IPS DF 4.7 (cell line): ENCODE measurements around the gene KRTAP19-1.

Source experiments
- DNase-seq: peaks from one replicate; pipeline ENCODE4 v3.0.0-alpha.2; 2013; ENCODE audit warnings: low spot score; ENCODE audit errors: extremely low read depth

Gene KRTAP19-1

DNA sequence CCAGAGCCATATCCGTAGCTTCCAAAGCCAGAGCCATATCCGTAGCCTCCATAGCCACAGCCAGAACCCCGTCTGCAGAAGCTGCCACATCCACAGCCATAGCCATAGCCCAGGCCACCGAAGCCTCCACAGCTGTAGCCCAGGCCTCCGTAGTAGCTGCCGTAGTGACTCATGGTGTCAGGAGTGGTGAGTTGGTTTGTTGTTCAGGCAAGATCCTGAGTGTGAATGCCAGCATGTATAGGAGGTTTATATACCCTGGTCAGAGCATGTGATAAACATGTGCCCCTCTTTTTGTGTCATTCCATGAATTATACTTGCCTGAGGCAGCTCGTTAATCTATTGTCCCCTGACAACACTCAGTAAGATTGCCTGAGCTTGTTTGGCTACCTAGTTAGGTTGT, at the start of gene KRTAP19-1:
Gene KRTAP19-1, minus strand, starts transcription at position 223 of the 400 bp plus-strand sequence. Its CDS starts 50 bp downstream, at position 173.
- no peak for DNase-seq

DNA sequence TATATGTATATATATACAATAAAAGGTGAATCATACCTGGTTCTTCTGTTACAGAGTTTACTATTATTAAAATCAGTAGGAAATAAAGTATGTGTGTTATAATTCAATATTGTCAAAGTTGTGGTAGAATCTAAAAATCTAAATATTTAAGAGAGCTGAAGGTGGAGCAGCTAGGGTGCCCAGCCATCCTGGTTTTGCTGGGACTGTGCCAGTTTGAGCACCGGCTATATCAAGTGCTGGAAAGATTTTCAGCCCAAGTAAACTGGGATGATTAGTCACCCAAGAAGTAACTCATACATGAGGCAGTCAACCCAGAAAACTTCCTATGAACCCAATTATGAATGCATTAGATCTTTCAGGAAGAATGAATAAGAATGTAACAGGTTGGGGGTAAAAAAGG, 38.7 kb upstream of the KRTAP19-1 start:
- no peak for DNase-seq

DNA sequence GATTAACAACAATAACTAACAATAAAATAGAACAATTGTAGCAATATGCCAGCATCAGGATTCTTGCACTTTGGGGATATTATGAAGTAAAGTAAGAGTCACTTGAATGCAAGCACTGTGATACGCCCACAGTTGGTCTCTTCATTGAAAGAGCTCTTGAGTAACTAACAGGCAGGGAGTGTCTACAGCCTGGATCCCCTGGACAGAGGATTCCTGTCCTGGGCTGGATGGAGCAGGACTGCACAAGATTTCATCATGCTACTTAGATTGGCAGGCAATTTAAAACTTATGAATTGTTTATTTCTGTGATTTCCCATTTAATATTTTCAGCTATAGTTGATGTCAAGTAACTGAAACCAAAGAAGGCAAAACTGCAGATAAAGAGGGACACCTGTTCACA, 35.5 kb upstream of the KRTAP19-1 start:
- no peak for DNase-seq

DNA sequence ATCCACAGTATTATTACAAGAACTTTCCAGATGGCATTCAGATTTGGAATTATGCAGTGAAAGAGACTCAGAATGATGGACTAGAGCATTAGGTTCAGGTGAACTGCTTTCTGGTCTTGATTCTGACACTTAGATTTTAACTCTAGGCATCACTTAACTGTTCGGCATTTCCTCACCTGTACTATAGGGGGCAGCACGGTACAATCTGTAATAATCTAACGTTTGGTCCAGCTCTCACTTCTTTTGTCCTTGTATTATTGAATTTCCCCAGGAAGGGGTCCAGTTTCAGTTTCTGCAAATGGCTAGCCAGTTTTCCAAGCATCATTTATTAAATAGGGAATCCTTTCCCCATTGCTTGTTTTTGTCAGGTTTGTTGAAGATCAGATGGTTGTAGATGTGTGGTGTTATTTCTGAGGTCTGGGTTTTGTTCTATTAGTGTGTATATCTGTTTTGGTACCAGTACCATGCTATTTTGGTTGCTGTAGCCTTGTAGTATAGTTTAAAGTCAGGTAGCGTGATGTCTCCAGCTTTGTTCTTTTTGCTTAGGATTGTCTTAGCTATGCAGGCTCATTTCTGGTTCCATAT, 25.5 kb upstream of the KRTAP19-1 start:
- DNase-seq: peak; percentile 5

DNA sequence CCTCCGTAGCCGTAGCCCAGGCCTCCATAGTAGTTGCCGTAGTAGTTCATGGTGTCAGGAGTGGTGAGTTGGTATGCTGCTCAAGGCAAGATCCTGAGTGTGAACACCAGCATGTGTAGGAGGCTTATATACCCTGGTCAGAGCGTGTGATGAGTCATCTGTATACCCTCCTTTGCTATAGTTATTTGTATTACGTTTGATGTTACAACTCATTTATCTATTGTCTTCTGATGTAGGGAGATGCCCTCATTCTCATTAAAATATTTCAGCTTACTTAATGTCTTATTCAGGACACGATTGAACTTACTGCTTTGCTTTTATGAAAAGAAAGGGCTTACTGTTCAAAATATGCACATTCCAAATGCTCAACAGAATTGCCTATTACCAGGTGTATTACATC, 21.9 kb upstream of the KRTAP19-1 start, which contains the start of gene KRTAP19-5:
Gene KRTAP19-5, minus strand, starts transcription at position 101 of the 400 bp plus-strand sequence. Its CDS starts 51 bp downstream, at position 50.
- DNase-seq: no peak

DNA sequence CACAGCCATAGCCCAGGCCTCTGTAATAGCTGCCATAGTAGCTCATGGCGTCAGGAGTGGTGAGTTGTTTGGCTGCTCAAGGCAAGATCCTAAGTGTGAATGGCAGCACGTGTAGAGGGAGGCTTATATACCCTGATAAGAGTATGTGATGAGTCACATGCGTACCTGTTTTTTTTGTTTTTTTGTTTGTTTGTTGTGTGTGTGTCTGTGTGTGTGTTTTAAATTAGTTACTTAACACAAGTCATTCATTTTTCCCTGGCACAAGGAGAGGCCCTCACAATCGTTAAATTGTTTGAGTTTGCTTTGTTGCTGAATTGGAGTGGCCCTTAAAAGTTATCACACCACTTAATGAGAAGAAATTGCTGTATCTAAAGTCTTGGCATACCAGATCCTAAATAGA, 16.9 kb upstream of the KRTAP19-1 start, which contains the start of gene KRTAP19-4:
Gene KRTAP19-4, minus strand, starts transcription at position 101 of the 400 bp plus-strand sequence. Its CDS starts 55 bp downstream, at position 46.
- DNase-seq: no peak

DNA sequence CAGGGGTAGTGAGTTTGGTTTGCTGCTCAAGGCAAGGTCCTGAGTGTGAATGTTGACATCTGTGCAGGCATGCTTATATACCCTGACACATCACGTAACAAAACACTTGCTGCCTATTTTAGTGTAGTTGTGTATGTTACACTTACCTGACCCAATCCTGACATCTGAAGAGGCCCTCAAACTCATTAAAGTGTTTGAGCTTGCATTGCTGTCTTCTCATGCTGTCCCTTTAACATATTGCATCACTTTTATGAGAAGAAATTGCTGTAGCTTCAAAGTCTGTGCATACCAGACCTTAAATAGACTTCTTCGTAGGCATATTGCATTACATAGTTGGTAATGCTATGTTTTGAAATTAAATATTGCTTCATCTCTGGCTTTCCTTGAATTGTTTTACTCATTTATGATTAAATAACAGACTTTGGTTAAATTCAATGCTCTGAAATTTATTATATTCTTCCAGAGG, 11.8 kb upstream of the KRTAP19-1 start, which contains the start of gene KRTAP19-3:
Gene KRTAP19-3, minus strand, starts transcription at position 51 of the 466 bp plus-strand sequence. CDS start 56 bp downstream, outside the sequence.
- DNase-seq: no peak

DNA sequence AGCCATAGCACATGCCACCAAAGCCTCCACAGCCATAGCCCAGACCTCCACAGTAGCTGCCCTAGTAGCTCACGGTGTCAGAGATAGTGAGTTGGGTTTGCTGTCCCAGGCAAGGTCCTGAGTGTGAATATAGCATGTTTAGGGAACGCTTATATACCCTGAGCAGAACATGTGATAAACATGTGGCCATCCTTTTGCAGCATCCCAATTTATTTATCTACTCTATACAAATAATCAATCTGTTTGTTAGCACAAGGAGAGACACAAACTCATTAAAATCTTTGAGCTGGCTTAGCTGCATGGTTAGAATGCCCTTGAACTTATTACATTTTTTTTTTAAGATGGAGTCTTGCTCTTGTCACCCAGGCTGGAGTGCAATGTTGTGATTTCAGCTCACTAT, 7.2 kb upstream of the KRTAP19-1 start, which contains the start of gene KRTAP19-2:
Gene KRTAP19-2, minus strand, starts transcription at position 101 of the 400 bp plus-strand sequence. Its CDS starts 88 bp downstream, at position 13.
- DNase-seq: no peak

DNA sequence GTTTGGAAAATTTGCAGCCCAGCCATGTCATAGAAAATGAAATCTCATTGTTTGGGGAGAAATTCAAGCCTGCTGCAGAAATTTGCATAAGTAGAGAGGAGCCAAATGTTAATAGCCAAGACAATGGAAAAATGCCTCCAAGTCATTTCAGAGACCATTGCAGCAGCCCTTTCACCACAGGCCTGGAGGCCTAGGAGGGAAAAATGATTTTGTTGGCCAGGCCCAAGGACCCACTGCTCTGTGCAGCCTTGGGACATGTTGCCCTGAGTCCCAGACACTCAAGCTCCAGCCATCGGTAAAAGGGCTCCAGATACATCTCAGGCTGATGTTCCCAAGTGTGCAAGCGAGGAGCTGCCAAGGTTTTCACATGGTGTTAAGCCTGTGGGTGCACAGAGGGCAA, 6.0 kb upstream of the KRTAP19-1 start:
- DNase-seq: no peak

DNA sequence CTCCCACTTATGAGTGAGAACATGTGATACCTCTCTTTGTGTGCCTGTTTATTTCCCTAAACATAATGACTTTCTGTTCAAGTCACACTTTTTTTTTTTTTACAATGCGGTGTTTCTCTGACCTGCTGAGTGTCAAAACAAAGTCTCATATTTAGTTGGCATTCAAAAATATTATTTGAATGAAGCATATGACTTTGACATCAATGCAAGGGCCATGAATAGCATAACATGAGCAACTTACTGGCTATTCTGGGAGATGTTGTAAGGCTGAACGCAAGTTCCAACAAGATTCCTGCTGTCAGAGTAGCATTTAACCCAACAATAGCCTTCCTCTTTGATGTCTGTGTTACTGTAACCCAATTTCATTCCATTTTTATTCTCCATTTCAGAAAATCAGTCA, 2.0 kb upstream of the KRTAP19-1 start:
- DNase-seq: no peak

DNA sequence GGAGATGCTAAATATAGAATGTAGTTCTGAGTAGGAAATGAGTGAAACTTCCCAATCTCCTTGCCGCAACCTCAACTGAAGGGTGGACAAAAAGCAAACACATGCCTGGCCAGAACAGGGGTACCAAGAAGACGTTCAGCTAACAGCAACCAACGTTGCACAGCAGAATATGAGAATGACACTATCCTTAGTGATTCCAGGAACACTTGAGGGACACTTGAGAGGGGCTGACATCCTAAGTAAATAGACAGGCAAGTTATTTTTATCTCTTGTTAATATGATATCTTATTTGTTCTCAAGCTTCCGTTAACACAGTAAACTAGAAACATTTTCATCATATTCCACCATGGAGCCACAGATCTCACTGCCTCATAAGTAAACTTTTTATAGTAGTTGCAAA, 908 bp downstream of the KRTAP19-1 start:
- DNase-seq: no peak

DNA sequence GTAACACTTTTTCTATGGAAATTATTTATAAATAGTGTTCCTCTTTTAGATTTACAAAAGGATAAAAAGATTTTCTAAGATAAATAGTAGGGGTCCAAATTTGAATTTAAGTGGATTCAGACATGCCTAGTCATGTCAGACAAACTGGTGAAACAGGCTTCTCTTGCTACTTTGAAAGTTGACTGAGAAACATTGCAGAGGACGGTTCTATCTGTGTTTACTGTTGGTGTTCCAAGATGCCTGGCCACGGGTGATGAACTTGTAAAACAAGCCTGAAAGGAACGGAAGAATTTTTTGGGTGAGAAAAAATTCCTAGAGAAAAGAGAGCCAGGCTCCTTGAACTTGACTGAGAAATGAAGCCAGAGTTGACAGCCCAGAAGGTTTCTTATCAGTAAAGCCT, 2.2 kb downstream of the KRTAP19-1 start:
- no peak for DNase-seq

DNA sequence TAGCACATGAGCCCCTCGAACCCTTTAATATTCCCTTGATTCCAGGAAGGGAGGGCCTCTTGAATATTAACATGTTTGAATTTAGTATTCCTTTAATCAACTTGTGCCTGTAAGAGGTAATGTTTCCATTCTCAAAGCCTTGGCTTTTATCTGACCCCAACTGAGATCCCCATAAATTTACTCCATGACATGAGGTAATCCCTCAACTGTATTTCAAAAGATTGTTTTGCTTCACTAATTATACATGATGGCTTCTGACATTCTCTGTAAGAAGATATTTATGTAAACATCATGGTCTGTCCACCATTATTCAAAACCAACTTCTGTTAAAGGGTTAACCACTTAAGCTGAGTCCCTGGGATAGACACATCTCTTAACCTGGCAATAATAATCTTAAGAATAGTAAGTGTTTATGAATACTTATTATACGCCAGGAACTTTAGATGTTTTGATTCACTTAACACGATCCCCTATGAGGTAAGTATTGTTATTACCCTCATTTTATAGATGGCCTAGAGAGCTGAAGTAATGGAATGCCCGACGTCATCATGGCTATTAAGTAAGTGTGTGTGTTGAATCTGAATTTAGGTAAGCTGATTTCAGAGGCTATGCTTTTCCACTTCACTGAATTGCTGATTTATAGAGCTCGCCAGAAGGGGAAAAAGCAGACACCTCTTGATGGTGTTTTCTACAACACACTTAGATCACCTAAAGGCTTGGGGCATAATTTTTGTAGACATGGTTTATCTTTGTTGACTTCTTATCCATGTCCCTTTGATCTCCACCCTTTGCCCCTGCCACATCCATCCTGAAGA, 11.1 kb downstream of the KRTAP19-1 start:
- DNase-seq: no peak

DNA sequence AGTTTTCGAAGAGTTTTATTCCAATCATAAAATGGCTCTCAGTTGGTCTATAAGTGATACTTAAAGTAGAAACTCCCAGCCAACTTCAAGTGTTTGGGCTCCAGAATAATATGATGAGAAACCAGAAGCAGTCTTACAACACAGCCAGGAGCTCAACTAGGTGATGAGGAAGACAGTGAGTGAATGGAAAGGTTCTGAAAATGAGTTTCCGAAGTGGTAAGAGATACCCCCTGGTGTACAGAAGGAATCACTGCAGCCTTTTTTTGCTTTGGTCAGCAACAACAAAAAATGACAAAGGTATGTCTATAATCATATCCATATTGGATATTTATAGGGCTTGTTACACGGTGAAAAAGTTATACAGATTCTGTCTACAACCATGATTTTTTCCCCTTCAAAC, 16.5 kb downstream of the KRTAP19-1 start:
- DNase-seq: no peak

DNA sequence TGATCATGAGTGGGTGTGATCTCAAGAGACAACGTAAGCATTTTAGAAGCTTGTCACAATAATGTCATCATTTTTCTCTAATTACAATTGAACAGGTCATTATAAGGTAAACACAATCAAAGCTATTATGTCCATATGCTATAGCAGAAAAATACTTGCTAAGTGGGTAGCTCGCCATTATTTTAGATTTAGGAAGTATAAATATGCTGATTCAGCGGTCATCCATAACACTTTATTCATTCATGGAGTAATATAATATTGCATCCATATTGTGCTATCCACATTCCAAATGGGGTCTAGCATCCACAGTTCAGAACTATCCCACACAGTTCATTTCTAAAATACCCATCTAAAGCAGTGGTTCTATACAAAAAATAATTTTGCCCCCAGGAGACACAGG, 31.7 kb downstream of the KRTAP19-1 start:
- no peak for DNase-seq

DNA sequence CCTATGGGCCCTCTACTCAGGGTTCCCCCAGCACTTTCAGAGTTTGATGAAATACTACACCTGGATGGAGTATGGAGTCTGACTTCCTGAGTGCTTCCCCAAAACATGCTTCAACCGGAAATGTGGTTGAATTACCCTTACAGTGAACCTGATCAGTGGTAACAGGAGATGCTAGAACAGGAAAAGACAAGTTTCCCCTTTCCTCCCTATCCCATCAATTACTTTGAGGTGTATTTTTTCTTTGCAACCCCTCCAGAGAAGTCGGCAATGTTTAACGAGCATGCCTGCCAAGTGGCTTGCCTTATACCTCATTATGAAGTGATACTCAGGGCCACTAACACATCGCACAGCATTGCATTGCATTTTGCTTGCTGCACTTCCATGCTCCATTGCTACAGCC, 33.1 kb downstream of the KRTAP19-1 start:
- no peak for DNase-seq

DNA sequence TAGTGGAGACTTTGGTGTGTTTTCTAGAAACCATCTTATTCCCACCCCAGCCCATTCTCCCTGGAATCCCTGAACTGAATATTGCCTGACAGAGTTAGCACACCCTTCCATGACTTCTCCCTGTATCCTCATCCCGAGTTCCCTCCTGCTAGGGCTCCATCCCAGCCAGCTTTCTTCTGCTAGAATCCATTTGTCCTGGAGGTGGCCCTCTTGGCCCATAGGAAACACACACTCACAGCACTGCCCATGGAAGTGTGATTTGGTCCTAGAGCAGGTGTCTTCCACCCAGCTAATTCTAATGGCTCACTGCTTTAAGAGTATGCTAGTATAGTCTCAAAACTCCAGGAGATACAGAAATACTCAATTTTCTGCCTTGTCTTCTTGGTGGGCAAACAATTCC, 36.0 kb downstream of the KRTAP19-1 start:
- DNase-seq: no peak

DNA sequence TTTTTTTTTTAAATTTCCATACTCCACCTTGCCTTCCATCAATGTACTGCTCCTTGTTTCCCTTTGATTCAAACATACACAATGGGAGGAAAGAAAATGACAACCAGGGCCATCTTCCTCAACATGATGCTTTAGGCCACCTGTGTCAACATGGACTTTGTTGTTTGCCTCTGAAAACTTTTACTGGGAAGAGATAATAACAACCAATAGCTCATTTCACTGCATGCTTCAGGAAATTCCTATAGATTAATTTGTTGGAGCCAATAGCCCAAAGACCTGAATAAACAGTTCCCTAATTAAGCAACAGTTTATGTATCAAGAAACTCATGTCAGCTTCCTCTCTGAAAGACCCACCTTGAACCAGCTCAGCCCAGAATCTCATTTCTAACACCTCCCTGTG, 36.9 kb downstream of the KRTAP19-1 start:
- no peak for DNase-seq

DNA sequence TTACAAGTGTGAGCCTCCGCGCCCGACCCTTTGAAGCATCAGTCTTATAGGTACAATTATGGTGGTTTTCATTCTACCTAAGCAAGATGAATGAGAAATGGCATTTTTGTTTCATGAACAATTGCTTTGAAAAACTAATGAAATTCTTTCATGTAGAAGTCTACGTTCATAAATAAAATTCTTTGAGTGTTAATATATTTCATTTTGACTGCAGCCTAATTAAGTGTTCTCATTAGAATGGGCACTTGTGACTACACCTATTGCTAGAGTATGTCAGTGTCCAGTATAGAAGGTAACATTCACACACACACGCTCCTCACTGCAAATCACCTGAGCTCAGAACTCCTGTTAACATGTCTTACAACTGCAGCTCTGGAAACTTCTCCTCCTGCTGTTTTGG, 40.2 kb downstream of the KRTAP19-1 start, which contains the start of gene KRTAP15-1:
Gene KRTAP15-1, plus strand, starts transcription at position 301 of the 400 bp plus-strand sequence. Its CDS starts 53 bp downstream, at position 354.
- no peak for DNase-seq

DNA sequence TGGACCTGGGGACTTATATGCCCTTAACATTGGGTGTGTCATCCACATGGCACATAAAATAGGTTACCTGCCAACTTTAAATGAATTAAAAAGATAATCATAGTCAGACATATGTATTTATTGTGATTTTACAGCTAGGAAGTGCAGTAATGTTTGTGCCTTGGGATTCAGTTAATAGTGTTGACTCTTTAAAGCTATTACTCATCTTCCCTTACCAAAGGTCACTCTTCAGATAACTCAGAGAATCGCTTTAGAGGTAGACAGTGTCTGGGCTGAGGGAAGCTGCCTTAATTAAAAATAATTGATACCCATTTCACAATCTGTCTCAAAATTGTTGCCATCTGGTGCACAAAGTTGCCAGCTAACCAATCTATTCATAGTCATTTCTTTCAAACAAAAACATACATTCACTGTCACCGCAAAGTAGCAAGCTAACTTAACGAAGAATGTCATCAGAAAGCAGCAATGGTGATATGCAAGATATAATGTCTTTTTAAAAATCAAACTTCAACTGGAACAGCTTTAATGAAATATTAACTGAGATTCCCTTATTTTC, 43.1 kb downstream of the KRTAP19-1 start:
- no peak for DNase-seq

DNA sequence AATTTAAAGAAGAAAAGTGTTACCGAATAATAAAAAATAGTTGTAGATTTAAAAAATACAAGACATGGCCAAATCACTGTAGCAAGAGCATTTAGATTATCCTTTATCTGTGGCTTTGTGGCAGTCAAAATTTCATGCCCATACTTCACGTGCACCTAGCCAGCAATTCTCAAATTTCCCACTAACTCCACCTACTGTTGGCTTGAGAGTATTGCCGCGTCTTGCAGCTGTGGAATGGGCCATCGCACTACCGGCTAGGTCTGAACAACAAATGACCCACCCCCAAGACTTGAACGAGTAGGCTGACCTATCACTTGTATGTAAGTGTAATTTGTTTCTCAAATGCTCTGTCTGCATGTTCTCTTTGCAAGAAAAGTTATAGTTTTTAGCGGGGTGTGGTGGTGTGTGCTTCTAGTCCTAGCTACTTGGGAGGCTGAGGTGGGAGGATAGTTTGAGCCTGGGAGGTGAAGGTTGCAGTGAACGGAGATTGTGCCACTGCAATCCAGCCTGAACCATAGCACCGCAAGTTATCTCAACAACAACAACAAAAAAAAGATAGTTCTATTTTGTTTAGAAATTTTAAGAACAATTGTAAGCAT, 46.0 kb downstream of the KRTAP19-1 start:
- peak; percentile 44 for DNase-seq
